EL (cell line): ENCODE measurements around the gene XK.
"Not testable (repeated sequence)": the region's sequence is repeated elsewhere in the genome, so short reads cannot be mapped to it uniquely, and the experiment has no call there.

ENCODE experiments used
- DNase-seq: peaks from one replicate; pipeline ENCODE4 v3.0.0-alpha.2; 2016

XK gene

DNA sequence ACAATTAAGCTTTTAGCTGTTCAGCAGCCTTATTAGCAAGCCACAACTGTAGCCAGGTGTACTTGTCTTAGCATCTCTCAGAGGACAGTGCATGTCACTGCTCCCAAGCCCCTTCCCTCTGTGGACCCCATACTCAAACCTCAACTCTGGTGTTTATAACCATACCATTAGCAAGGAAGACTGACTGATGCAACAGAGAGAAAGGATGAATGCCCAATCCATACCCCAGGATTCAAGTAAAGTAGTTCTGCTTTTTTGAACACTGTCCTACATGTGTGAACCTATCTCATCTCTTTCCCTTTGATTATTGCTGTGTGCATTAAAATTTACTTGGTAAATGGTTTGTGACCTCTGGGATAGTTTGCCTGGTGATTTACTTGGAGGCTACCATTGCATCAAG, 71.5 kb downstream of the XK start:
- DNase-seq, result no peak

DNA sequence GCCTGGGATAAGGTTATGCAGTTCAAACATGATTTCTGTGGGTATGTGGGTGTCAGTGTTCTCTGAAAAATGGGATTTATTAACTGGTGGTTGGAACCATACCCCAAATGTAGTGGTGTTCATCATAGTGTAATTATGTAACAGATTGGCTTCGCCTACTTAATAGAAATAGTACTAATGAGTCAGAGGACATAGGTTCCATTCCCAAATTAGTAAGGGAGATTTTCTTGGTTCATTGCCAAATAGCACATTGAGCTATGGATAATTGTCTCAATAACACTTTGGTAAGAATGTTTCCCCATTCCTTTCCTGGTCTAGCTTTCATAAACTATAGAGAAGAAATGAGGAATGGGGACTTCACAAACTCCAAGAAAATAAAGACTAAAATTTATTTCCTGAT, 73.8 kb downstream of the XK start:
- no peak for DNase-seq

DNA sequence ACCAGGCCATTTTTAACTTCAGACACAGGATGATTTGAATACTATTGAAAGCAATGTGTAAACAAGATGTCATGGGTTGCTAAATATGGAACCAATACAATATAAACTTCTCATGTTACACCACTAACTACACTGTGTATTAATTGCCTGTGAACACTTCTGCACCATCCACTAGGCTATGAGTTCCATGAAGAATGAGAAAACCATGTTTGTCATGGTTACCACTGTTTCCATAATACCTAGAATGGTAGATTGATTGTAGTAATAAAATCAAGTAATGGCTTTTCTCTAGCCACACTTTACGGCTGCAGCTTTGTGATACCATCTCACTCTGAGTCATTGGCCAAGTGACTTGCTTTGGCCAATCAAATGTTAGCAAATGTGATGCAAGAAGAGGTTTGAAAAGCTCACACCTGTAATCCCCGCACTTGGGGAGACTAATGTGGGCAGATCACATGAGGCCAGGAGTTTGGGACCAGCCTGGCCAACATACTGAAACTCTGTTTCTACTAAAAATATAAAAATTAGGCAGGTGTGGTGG, 74.4 kb downstream of the XK start:
- DNase-seq, result no peak

DNA sequence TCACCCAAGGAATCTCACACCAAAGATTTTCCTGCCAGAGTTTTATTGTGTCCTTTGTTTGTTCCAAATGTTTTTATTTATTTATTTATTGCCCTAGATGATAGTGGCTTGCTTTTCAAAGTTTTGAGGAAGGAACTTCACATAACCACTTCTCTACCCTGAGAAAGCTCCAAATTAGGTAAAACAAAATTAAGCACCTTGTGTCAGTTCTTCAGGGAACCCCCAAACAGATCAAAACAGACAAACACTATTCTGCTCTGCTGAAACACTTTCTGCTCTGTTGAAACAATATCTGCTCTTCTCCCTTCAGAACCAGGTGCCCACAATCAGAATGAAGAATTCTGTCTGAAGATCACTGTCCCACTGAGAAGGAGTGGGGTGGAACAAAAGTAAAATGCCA, 77.8 kb downstream of the XK start:
- no peak for DNase-seq

DNA sequence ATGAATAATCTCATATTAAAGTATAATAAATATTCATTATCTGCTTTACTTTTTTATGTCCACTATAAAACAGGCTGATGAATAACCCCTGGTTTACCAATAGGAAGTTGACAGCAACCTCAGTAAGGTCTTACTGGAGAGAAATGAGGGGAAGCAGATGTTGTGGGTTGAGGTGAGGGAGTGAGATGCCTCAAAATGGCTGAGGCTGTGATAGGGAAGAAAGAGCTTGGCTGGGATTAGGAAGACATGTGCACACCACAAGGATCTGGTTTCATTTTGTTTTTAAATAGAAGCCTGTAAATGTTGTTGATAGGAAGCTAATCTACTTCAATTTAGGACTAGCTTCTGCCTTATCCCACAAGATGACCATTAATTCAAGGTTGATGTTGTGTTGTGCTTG, 79.9 kb downstream of the XK start:
- no peak for DNase-seq

DNA sequence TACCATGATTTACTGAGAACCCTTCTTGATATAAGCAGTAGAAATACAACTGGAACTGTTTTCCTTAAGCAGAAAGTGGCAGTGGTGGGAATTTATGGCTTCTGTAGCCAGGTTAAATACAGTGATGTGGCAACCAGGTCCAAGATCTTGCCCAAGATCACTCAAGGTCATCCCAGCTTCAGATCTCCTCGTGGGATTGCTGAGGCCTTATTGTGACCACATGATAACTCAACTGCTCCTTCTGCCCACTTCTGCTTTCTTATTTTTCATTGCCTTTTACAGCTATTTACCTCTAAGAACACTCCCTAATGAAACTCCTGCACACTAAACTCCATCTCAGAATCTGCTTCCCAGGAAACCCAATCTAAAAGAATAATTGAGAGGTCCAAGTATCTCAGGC, 81.8 kb downstream of the XK start:
- no peak for DNase-seq

DNA sequence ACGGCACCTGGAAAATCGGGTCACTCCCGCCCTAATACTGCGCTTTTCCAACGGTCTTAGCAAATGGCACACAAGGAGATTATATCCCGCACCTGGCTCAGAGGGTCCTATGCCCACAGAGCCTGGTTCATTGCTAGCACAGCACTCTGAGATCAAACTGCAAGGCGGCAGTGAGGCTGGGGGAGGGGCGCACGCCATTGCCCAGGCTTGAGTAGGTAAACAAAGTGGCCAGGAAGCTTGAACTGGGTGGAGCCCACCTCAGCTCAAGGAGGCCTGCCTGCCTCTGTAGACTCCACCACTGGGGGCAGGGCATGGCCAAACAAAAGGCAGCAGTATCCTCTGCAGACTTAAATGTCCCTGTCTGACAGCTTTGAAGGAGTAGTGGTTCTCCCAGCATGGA, 83.3 kb downstream of the XK start:
- DNase-seq, result not testable (repeated sequence)

DNA sequence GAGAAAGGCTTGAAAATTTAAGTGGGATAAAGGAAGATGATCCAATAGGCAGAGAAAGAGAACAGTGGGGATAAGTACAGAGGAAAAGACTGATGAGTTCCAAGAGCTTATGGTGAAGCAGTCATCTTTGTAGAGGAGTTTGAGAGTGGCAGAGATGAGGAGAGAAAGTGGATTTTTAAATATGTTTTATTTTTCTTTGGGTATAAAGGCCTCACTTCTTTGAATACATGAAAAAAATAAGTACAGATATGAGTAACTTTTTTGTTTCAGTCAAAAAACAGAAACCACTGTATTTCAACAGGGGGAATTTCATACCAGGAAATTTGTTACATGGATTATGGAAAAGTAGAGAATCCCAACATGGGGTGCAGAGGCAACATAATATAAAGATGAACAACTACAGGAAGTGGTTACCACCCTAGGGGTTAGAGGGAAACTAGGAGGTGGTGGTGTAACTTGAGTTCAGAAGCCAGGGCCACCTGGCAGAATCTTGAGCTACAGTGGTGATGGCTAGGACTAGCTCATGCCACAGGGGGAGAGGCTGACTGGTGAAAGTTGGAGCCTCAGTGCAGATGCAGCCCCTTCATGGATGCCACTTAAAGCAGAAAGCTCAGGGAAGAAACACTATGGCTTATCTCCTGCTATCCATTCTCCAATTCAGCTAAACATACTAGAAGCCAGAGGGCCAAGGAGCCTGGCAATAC, 90.8 kb downstream of the XK start:
- DNase-seq, result no peak

DNA sequence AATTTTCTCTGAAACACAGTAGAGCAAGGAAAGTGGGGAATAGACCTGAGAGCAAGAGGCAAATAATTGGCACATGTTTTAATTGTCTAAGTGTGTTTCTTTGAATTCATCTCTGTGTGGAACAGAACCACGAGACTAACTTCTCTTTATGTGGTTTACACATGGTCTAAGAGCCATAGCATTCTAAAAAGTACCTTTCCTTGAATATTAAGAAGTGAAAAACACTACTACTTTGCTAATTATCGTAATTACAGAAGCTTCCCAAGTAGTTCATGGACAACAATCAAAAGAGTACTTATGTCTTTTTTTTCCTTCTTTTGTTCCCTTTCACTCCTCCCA, 91.4 kb downstream of the XK start:
- DNase-seq, result no peak

DNA sequence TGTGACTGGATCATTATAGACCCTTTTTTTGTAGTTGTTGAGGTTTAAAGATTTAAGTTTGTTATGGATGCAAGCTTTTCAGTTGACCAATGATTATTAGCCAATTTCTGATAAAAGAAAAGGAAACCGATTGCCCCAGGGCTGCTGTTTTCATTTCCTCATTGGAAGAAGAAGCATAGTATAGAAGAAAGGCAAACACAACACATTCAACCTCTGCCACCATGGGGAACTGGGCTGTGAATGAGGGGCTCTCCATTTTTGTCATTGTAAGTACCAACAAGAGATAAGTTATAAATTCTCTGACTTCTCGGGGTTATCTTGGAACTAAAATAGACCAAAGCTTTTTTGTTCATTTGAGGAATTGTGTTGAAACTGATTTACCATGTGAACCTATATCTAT, 94.3 kb downstream of the XK start, which contains the start of gene CYBB:
Gene CYBB, plus strand, starts transcription at position 203 of the 400 bp plus-strand sequence. Its CDS starts 19 bp downstream, at position 222.
- DNase-seq, result no peak

DNA sequence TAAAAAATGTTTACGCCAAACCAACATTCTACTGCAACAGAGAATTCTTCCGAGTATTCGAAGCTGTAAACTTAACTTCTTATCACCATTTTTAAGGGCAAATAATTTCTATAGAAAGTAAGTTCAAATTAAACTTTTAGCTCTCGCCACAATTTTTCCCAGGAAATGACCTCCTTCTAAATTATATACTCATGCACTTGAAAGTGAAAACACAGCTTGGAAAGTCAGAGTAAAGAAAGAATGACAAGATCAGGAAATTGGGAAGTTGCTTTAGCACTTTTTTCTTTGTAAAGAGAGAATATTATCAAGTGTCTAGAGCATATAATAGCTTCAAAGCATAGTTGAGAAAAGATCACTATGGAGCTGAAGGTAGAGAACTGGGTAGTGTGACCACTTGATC, 95.5 kb downstream of the XK start:
- no peak for DNase-seq
